Measurements from ENCODE around the gene TTLL11.

DNA sequence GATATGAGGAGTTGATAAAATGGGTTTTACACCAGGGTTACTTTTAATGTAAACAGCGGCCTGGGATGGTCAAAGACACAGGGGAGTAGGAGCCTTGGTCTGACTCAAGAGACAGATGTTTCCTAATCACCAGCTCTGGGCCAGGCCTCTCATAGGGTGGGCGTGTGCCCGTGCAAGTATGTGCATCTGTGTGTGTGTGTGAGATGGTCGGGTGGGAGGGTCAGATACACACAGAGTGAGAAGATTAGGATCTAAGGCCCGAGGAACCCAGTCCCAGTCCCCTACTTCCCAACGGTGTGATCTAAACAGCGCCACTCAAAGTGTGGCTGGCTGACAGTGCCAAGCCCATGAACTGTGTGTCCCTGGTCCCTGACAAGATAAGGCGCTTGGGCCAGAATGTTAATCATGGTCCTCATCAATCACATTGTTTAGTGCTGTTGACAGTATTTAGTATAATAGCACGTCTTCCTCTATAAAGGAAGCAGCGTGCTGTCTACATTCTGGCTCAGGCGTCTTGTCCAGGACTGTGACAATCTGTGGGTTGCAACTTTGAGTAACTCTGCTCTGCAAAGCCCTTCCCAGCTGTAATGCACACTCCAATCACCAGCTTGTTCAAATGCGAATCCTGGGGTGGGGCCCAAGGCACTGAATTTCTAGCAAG lies 267.9 kb downstream of the TTLL11 start:
- no peak for TF ChIP-seq POLR2A (IDR thresholded peaks at IDR 0.05)
- TF ChIP-seq, protein P1, sequence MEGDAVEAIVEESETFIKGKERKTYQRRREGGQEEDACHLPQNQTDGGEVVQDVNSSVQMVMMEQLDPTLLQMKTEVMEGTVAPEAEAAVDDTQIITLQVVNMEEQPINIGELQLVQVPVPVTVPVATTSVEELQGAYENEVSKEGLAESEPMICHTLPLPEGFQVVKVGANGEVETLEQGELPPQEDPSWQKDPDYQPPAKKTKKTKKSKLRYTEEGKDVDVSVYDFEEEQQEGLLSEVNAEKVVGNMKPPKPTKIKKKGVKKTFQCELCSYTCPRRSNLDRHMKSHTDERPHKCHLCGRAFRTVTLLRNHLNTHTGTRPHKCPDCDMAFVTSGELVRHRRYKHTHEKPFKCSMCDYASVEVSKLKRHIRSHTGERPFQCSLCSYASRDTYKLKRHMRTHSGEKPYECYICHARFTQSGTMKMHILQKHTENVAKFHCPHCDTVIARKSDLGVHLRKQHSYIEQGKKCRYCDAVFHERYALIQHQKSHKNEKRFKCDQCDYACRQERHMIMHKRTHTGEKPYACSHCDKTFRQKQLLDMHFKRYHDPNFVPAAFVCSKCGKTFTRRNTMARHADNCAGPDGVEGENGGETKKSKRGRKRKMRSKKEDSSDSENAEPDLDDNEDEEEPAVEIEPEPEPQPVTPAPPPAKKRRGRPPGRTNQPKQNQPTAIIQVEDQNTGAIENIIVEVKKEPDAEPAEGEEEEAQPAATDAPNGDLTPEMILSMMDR (IDR thresholded peaks at IDR 0.05): no peak
